ENCODE results near the gene LRFN5.
A peak's percentile ranks its signal among the peaks of the same experiment; 100 is the strongest.

Gene LRFN5

GRCh38 chr14:41783403-41783802 is 176.7 kb downstream of the LRFN5 start:
- DNase-seq = no peak

GRCh38 chr14:41785696-41786095 is 179.0 kb downstream of the LRFN5 start:
- peak in 1 of 2 experiments; percentile 2 for DNase-seq

- no peak for DNase-seq
Observed at GRCh38 chr14:41799817-41800216, 193.1 kb downstream of the LRFN5 start.

GRCh38 chr14:41805633-41806032 is 199.0 kb downstream of the LRFN5 start:
- DNase-seq = no peak

- no peak for DNase-seq
Observed at GRCh38 chr14:41806366-41806975, 199.8 kb downstream of the LRFN5 start.

- DNase-seq = no peak
Observed at GRCh38 chr14:41810362-41810761, 203.7 kb downstream of the LRFN5 start.

- DNase-seq = no peak
Observed at GRCh38 chr14:41817626-41818025, 210.9 kb downstream of the LRFN5 start.

- no peak for DNase-seq
Observed at GRCh38 chr14:41824441-41824840, 217.8 kb downstream of the LRFN5 start.

- DNase-seq = no peak
Observed at GRCh38 chr14:41825622-41826021, 218.9 kb downstream of the LRFN5 start.

GRCh38 chr14:41830714-41831406 is 224.2 kb downstream of the LRFN5 start:
- DNase-seq = no peak

- no peak for DNase-seq
Observed at GRCh38 chr14:41839661-41840060, 233.0 kb downstream of the LRFN5 start.

- peak; percentile 64 to 73 for DNase-seq
Observed at GRCh38 chr14:41859336-41859735, 252.7 kb downstream of the LRFN5 start.

- DNase-seq = no peak
Observed at GRCh38 chr14:41860586-41860985, 253.9 kb downstream of the LRFN5 start.

GRCh38 chr14:41865894-41866293 is 259.2 kb downstream of the LRFN5 start:
- DNase-seq = no peak

GRCh38 chr14:41868396-41868795 is 261.7 kb downstream of the LRFN5 start:
- no peak for DNase-seq

- DNase-seq = no peak
Observed at GRCh38 chr14:41872931-41873685, 266.4 kb downstream of the LRFN5 start.

- no peak for DNase-seq
Observed at GRCh38 chr14:41873686-41874317, 267.1 kb downstream of the LRFN5 start.

- DNase-seq = no peak
Observed at GRCh38 chr14:41875116-41875515, 268.4 kb downstream of the LRFN5 start.

GRCh38 chr14:41878321-41878720 is 271.6 kb downstream of the LRFN5 start:
- no peak for DNase-seq

GRCh38 chr14:41891624-41892023 is 284.9 kb downstream of the LRFN5 start:
- DNase-seq = no peak

GRCh38 chr14:41899416-41899815 is 292.7 kb downstream of the LRFN5 start:
- no peak for DNase-seq

GRCh38 chr14:41900644-41901043 is 294.0 kb downstream of the LRFN5 start:
- no peak for DNase-seq

GRCh38 chr14:41901089-41901488 is 294.4 kb downstream of the LRFN5 start:
- DNase-seq = no peak
